ENCODE measurements around the gene DUSP19. TPM values are rescaled to one million over a fixed set of nuclear protein-coding genes. Genes with fewer than 3 reads are reported as not detected.

DUSP19 gene
- total RNA-seq, 1 experiment from 2014 or later, result 2.9 TPM

- no peaks in the 10 kb centered on the region for H3K4me1 ChIP-seq (ENCODE audit: control insufficient read depth in 1 of 2, insufficient read depth in 2 of 2, low read length in 2 of 2)
Measured at GRCh38 chr2:183069174-183069573, 9.4 kb upstream of the DUSP19 start.

More at GRCh38 chr2:183069174-183069573, 9.4 kb upstream of the DUSP19 start:
- Histone ChIP-seq H3K9ac (ENCODE audit: low read length) (no peak overlapping the region), H3K27me3 (ENCODE audit: insufficient read depth, low read length) (no peaks in the 10 kb centered on the region), H3K9me2 (ENCODE audit: insufficient read depth) (no peaks in the 10 kb centered on the region; the same call in 1 of the 2 replicates), H2AFZ (ENCODE audit: low read depth, low read length, poor library complexity, severe bottlenecking) (no peak overlapping the region), H3K9me3 (ENCODE audit: control insufficient read depth in 1 of 2, insufficient read depth in 1 of 2, low read depth in 1 of 2, low read length in 2 of 2) (peaks cover 7 to 11% of the 10 kb centered on the region in 2 experiments; a peak in 2 of 4 replicates), H3K27ac (ENCODE audit: low read depth, low read length) (no peak overlapping the region), H3K4me3 (replicated peaks in 1 of 2; ENCODE audit: low read depth in 1 of 2, low read length in 2 of 2) (no peak overlapping the region), H3K36me3 (ENCODE audit: control insufficient read depth in 1 of 2, insufficient read depth in 2 of 2, low read length in 2 of 2) (no peaks in the 10 kb centered on the region), H4K20me1 (ENCODE audit: insufficient read depth) (no peaks in the 10 kb centered on the region), H3K79me2 (ENCODE audit: insufficient read depth, low read length) (no peaks in the 10 kb centered on the region), H3K4me2 (ENCODE audit: low read length) (no peak overlapping the region)
- no peak for DNase-seq (ENCODE audit: low read depth, low spot score)
- intact Hi-C loops (cut with micrococcal nuclease), result no loop called here
- ChIA-PET CTCF (no interaction called here), POLR2A (no interaction called here), RAD21 (ENCODE audit: low non-redundant PET in 1 of 2, low total read pairs in 2 of 2, uncharacterized antibody in 2 of 2, unreplicated experiment in 2 of 2) (no interaction called here)
- BruUV-seq (replicated peaks), result no TSS peak
- no peak for ATAC-seq
- TF ChIP-seq ELF1 (IDR thresholded peaks at IDR 0.05; ENCODE audit: borderline replicate concordance, low read depth), result no peak
- no peak for TF ChIP-seq CTCF (IDR thresholded peaks at IDR 0.05 in 2 of 3, conservative IDR thresholded peaks at IDR 0.05 in 1 of 3; ENCODE audit: borderline replicate concordance in 1 of 3, insufficient read depth in 1 of 3, low read depth in 2 of 3, low read length in 2 of 3)
- 0 out of 2 replicates have a peak, but pooled peaks have one; percentile 33 for TF ChIP-seq CBX3 (IDR thresholded peaks at IDR 0.05; ENCODE audit: low read depth)
- TF ChIP-seq EGR1 (IDR thresholded peaks at IDR 0.05; ENCODE audit: low read depth), result no peak

All from HCT116 (cell line).